ENCODE results near the gene PLCB4. TPM values are rescaled to one million over a fixed set of nuclear protein-coding genes. Genes with fewer than 3 reads are reported as not detected.
A peak's percentile ranks its signal among the peaks of the same experiment; 100 is the strongest.

Gene PLCB4
- total RNA-seq, 1 experiment from 2014 or later, result 10.0 TPM

DNA sequence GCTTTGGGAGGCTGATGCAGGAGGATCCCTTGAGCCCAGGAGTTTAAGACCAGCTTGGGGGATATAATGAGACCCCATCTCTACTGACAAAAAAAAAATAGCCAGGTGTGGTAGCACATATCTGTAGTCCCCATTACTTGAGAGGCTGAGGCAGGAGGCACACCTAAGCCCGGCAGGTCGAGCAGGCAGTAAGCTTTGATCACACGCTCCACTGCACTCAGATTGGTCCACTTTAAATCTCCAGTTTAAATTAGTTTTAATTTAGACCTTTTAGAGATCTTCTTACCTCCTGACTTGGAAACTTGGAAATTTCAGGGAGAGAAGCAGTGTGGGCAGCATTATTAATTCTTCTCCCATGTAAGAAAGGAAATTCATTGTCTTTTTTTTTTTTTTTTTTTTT lies 16.8 kb upstream of the PLCB4 start:
- in situ Hi-C loops (cut with HindIII; ENCODE audit: low pct_unique_long_range_greater_than_20kb, low sequenced_read_pairs), result no loop called here
- DNase-seq (ENCODE audit: low read depth), result peak; percentile 82

DNA sequence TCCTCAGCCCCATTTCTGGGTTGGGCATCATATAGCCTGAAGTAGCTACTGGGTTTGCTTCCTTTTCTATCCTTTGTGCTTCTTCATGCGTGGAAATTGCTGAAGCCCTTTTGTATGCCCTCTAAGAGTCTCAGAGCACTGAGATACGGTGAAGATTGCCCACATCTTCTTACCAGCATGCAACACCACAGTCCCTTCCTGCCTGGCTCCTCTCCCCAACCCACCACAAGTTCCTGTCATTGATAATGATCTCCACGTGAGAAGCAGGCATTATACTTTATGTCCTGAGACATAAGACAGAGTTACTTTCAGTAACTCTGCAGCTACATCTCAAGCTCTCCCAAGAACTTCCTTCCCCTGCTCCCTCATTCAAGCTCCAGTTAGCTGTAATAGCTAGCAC lies 15.8 kb upstream of the PLCB4 start:
- in situ Hi-C loops (cut with HindIII; ENCODE audit: low pct_unique_long_range_greater_than_20kb, low sequenced_read_pairs), result no loop called here
- DNase-seq (ENCODE audit: low read depth), result no peak

DNA sequence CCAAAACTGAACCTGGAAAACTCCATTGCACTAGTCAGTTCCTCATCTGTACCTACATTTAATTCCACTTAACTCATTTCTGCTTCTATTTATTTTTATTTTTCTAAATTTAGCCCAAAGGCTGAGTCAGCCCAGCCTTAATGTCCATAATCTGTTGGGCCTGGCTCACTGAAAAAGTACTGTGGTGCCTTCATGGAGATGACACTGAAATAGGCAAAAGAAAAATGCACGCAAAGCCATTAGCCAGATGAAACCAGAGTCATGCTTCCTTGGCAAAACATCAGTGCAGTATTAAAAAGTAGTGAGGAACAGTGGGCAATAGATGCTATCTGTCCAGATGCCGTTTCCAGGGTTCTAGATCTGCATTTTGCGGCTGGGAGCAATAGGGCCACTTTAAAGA lies 14.7 kb upstream of the PLCB4 start:
- no peak for DNase-seq (ENCODE audit: low read depth)
- in situ Hi-C loops (cut with HindIII; ENCODE audit: low pct_unique_long_range_greater_than_20kb, low sequenced_read_pairs), result no loop called here

DNA sequence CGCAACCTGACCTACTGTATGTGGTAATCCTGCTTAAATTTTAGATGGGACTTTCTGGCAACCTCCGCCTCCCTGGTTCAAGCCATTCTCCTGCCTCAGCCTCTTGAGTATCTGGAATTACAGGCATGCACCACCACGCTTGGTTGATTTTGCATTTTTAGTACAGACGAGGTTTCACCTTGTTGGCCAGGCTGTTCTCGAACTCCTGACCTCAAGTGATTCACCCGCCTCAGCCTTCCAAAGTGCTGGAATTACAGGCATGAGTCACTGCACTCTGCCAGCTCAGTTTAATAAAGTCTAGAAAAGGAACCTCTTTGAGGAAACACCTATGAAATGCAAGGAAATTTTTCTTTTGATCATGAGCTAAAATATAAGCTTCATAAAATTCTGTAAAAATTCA lies 9.0 kb upstream of the PLCB4 start:
- in situ Hi-C loops (cut with HindIII; ENCODE audit: low pct_unique_long_range_greater_than_20kb, low sequenced_read_pairs), result no loop called here
- peak; percentile 80 for DNase-seq (ENCODE audit: low read depth)

DNA sequence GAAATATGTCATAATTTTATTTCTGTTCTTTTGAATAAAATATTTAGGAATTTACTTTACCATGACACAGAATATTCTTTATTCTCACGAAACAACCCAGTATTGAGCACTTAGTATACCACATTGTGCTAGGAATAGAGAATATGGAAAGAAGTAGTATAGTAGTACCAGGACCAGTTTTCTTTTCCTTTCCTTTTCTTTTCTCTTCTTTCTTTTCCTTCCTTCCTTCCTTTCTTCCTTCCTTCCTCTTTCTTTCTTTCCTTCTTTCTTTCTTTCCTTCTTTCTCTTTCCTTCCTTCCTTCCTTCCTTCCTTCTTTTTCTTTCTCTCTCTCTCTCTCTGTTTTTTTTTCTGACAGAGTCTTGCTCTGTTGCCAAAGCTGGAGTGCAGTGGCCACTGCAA lies 7.5 kb upstream of the PLCB4 start:
- in situ Hi-C loops (cut with HindIII; ENCODE audit: low pct_unique_long_range_greater_than_20kb, low sequenced_read_pairs), result no loop called here
- DNase-seq (ENCODE audit: low read depth), result no peak

DNA sequence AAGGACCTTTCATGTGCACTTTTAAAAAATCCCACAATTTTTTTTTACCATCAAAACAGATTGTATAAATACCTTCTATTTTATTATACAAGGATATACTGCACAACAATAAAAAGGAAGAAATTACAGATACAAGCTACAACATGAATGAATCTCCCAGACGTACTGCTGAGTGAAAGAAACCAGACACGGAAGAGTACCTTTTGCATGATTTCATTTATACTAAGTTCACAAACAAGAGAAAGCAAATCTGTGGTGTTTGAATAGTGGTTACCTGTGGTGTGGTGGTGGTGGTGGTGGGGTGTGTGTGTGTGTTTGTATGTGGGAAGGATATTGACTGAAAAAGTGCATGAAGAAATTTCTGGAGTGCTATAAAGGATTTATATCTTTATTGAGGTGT lies 6.8 kb upstream of the PLCB4 start:
- DNase-seq (ENCODE audit: low read depth), result no peak
- in situ Hi-C loops (cut with HindIII; ENCODE audit: low pct_unique_long_range_greater_than_20kb, low sequenced_read_pairs), result no loop called here

DNA sequence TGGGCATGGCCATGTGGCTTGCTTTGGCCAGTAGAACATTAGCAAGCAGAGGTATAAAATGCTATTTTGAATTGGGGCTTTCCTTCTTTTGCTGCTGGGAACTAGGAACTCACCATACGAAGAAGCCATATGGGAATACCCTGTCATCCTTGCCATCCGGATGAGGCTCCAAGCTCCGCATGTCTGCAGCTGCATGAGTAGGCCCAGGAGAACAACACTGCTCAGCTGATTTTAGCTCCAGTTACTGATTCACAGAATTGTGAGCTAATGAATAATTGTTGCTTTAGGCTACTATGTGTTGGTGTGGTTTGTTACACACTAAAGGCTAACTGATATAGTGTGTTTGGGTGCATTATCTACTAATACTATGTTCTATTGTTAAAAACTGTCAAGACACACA lies 2.7 kb upstream of the PLCB4 start:
- peak; percentile 83 for DNase-seq (ENCODE audit: low read depth)
- in situ Hi-C loops (cut with HindIII; ENCODE audit: low pct_unique_long_range_greater_than_20kb, low sequenced_read_pairs), result no loop called here

DNA sequence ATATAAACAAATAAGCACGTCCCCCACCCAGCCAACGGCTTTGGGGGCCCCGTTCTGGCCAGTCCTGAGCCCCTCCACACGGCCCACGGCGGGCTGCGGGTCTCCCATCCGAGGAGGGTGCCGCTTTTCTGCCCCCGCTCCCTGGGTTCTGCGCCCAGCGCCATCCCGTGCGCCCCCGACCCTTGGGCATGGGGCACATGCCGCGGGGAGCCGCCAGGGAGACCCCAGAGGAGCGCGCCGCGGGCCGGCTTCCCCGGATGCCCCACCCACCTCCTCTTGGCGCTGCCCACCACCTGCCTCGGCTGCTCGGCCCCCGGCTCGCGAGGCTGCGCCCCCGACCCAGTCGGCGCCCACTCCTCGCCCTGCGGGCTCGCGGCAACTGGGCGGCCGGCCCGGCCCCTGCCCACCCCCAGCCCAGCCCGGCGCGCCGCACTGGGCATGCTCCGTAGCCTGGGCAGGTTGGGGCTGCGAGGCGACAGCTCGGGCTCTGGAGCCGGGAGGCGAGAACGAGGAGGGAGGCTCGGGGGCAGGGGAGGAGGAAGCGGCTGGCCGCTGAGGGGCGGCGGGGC lies 570 bp upstream of the PLCB4 start:
- in situ Hi-C loops (cut with HindIII; ENCODE audit: low pct_unique_long_range_greater_than_20kb, low sequenced_read_pairs), result no loop called here
- peak; percentile 60 for DNase-seq (ENCODE audit: low read depth)

DNA sequence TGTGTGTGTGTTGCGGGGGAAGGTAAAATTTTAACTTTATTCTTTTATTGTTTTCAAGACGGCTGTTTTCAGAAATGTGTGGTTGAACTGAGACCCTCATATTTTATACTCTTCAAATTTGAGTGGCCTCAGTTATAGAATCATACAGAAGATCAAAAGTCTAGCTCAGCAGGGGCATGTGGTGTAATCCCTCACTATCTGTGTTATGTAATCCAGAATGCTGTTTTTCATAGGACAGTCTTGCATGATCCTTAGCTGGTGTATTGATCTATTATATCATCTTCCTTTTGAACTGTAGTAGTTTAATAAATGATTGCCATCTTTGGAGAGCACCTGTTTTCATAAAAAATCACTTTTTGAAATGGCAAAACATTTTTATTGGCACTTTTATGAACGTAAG lies 1.4 kb downstream of the PLCB4 start:
- in situ Hi-C loops (cut with HindIII; ENCODE audit: low pct_unique_long_range_greater_than_20kb, low sequenced_read_pairs), result no loop called here
- peak; percentile 42 for DNase-seq (ENCODE audit: low read depth)

DNA sequence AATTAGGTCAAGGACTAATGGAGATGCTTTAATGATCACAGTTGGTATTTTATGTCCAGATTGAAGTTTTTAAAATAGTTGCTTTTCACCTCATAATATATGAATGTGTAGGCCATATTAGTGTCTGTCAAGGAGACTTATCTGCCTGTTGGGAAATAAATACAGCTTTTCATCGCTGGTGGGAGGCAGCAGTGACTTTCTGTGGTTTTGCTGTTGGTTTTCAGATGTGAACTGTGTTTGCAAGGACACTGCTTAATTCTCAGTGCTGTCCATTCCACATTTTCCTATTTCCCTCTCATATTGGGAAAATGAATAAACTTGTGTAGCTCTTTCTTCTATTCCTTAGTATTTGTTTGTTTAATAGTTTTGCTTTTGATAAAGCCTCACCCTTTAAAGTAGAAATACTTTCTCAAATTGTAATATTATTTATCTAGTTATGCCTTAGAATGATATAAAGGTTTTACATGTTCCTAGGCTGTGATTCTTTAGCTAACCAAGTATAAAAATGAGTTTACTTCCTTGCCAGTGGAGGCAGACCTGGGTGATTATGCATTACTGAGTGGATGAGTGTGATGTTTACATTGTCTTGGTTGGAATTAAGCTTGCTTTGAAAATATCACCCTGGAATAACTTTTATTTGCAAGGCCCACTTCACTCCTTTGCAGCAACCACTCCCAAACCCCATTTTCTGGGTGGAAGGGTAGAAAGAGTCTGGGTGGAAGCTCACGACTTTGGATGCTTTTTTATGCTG lies 3.3 kb downstream of the PLCB4 start:
- in situ Hi-C loops (cut with HindIII; ENCODE audit: low pct_unique_long_range_greater_than_20kb, low sequenced_read_pairs), result no loop called here
- peak; percentile 62 for DNase-seq (ENCODE audit: low read depth)

DNA sequence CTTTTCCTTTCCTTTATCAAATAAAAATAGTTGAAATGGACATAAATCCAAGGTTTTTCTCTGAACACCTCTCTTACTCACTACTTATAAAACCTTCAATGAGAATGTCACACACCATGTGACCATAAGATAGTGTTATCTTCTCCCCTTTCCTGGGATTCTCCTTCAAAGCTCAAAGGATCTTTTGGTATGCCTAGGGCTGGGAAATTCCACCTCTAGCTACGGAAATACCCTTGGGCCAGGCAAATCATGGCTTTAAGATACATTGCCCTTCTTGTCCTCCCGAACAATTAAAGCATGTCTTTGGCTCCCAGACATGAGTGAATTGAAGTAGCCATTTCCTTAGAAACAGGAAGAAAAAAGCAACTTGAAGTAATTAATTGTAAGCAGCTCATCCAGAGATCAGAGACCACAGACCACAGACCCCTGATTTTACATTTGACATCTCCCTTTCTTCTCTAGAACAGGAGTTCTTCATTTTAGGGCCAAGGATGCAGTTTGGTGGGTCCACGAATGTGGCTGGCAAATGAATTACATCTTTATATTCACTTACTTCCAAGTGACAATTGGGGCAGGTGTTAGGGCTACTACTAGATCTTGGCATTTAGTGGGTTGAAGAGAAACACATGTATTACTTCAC lies 4.1 kb downstream of the PLCB4 start:
- DNase-seq (ENCODE audit: low read depth), result peak; percentile 64
- in situ Hi-C loops (cut with HindIII; ENCODE audit: low pct_unique_long_range_greater_than_20kb, low sequenced_read_pairs), result no loop called here

DNA sequence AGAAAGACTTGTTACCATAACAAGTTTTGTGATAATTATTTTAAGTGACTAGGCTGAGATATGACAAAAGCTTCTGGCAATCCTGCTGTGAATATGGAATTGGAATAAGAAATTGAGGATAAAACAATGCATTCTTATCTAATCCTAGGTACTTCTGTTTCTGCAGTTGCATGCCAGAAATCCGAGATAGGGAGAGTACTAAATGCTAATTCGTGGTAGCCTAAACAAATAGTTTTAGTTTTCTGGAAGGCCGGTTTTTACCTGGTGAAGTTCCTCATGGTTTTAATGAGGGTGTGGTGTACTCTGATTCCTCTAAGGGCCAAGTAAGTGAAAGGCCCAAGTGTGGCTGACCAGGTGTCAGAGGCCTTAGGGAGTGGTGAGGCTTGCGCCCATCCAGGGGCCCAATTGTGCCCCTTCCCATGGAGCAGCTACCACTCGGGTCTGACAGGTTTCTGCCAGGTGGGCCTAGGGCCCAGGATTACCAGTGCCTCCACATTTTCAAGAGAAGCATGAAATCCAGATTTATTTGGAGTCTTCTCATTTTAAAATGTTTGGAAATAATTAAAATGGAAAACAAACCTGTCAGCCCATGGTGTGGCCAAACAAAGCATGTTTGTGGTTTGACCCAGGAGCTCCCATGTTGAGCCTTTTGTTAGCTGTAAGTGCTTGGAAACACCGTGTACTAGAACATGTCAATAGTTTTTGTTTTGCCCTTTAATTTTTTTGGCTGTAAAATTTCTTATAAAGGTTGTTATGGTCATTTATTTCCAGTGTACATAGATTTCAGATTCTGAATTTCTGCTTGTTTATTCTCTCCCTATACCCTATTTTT lies 6.6 kb downstream of the PLCB4 start:
- in situ Hi-C loops (cut with HindIII; ENCODE audit: low pct_unique_long_range_greater_than_20kb, low sequenced_read_pairs), result no loop called here
- DNase-seq (ENCODE audit: low read depth), result no peak

DNA sequence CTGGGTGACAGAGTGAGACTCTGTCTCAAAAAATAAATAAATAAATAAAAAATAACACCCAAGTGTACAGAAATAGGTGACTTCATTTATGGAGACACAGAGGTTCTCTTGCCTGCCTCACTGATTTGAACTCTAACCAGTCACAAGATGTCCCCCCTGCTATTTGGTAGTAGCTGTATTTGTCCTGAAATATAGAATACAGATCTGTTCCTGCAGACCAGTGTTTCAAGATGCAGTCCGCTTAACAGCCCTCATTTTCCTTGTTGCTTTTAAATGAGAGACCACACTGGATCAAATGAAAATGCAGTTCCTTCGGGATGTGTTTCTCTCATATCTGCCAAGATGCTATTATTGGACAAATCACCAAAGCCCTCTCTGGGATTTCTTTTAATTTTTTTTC lies 7.6 kb downstream of the PLCB4 start:
- in situ Hi-C loops (cut with HindIII; ENCODE audit: low pct_unique_long_range_greater_than_20kb, low sequenced_read_pairs), result no loop called here
- no peak for DNase-seq (ENCODE audit: low read depth)

DNA sequence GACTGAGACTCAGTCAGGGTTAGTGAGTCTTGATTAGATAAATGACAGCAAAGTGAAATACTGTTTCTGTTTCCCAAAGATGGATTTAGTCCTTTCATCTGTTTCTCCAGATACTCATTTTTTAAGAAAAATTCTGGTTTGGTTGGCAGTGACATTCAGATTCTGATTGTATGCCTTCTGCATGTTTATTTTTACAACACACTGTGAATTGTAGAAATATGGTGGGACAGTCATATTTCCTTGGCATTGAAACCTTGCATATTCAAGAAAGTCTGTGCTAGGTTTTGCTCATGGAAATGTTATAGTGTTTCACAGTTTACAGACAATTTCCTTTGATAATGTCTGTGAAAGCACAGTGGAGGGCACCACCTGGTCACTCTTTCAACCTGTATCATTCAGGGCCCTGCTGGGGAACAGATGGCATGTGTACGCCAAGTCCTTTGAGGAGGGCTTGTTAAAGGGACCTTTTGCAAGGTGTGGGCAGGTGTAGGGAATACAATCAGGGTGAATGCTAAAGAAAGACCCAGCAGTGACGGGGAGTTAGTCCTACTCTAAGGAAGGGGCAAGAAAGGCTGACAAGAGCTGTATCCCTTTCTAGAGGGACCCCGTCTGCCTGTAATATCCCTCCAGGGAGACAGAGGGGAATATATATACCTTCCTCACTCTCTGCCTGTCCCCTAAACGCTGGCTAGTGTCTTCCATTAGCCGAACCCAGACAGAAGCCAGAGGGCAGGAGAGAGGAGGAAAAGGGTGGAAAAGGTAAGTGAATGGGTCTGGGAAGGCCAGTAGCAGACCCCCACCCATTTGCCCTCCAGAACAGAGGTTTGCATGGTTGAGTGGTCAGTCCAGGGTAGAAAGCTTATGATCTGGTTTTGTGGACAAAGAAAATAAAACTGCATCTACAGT lies 10.2 kb downstream of the PLCB4 start:
- in situ Hi-C loops (cut with HindIII; ENCODE audit: low pct_unique_long_range_greater_than_20kb, low sequenced_read_pairs), result no loop called here

DNA sequence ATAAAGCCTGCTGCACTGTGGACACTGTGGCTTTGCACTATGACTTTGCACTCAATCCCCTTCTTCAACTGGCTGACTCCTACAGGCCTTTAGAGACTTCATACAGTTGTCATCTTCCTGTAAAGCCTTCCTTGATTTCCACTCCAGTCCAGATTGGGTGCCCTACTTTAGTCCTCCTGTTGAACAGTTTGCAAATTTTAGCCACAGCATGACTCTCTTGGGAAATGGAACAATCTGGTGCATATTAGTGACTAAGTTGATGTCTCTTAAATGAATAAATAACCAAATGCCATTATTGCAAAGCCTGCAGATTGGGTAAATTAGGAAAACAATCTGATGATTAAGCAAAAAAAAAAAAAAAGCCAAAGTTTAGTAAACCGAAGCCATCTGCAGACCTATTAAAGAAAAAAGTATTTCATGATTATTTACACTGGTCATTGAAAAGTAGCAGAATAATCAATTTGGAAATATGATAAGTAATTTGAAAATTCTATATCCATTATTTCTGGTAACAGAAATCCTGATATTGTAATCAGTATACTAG lies 12.6 kb downstream of the PLCB4 start:
- DNase-seq (ENCODE audit: low read depth), result no peak
- in situ Hi-C loops (cut with HindIII; ENCODE audit: low pct_unique_long_range_greater_than_20kb, low sequenced_read_pairs), result no loop called here

More for the DNA sequence above, 10.2 kb downstream of the PLCB4 start:
- no peak for DNase-seq (ENCODE audit: low read depth)

DNA sequence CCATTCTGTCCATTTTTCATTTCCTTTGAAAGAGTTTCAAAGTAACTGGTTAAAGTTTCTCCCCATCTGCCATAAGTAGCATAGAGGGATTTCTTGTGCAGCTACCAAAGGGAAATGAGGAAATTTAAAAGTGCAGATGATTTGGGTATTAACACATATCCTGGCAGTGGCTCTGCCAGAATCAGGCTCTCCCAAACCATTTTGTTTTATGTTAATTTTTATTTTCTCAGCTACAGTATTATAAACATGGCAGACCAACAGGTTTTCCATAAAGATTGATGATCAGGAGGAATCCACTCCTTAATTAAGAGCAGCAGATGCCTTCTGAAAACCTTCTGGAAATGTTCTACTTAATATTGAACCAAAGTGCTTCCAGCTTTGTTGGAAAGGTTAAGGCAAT lies 13.9 kb downstream of the PLCB4 start:
- in situ Hi-C loops (cut with HindIII; ENCODE audit: low pct_unique_long_range_greater_than_20kb, low sequenced_read_pairs), result no loop called here
- no peak for DNase-seq (ENCODE audit: low read depth)

DNA sequence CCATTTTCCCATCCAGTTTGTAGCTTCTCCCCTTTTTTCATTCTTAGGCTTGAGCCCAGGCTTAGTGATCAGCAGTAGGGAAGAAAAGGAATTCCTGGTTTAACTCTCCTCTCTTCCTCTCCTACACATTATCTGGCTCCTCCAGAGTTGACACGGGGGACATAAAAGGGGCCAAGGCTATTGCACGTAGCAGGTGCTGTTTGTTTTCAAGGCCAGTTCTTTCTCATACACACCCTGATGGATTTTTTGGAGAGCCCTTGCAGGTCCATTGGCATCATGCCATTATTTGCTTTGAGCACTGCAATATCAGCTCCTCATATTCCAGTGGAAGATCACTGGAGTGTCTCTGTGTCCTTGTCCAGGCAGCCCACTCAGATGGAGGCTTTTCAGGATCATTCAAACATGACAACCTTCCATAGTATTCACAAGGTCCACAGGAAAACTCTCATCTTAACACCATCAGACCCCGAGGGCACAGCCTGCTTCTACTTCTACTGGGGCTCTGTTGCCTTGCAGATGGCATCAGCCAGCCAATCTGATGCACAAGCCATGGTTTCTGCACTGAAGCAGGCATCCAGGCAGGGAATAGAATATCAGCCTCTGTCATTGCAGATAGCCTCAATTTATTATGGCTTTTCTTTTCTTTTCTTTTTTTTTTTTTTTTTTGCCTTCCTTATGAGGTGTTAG lies 18.8 kb downstream of the PLCB4 start:
- in situ Hi-C loops (cut with HindIII; ENCODE audit: low pct_unique_long_range_greater_than_20kb, low sequenced_read_pairs), result no loop called here
- no peak for DNase-seq (ENCODE audit: low read depth)

All from Caki2 (cell line).